K562 (cell line): ENCODE data around the gene IRF2BP2.

Source experiments
- MYBL2 ChIP-seq, 2 experiments: fragments of 450-650 bp in 1 of 2; sonication (generic) in 1 of 2; formaldehyde crosslinking in 1 of 2; IDR thresholded peaks; 2 replicates each; pipeline versions ENCODE4 v1.6.1 to v1.8.1; 2017 to 2022; ENCODE audit warnings: borderline replicate concordance in 1 of 2, inconsistent platforms in 1 of 2, low read depth in 1 of 2, mild to moderate bottlenecking in 1 of 2, missing genetic modification reagents in 1 of 2, moderate library complexity in 1 of 2
- POLR2G ChIP-seq: fragments of 200-400 bp; formaldehyde crosslinking; IDR thresholded peaks from 2 replicates; pipeline ENCODE4 v1.6.1; 2017; ENCODE audit warnings: low read depth, mild to moderate bottlenecking, antibody characterized with exemption, low read length, moderate library complexity
- ZNF280B ChIP-seq: fragments of 250-450 bp; sonication (Bioruptor Pico); IDR thresholded peaks from 2 replicates; pipeline ENCODE4 v1.5.1; 2021; ENCODE audit warnings: mild to moderate bottlenecking

- TF ChIP-seq POLR2G = no peak
- TF ChIP-seq MYBL2 (IDR thresholded peaks at IDR 0.05; ENCODE audit: low read depth) = no peak
- no peak for TF ChIP-seq MYBL2 (CRISPR knock-in tag; IDR thresholded peaks at IDR 0.05; ENCODE audit: borderline replicate concordance)
- TF ChIP-seq ZNF280B = no peak
Observed at GRCh38 chr1:234621657-234622335, 11.8 kb upstream of the IRF2BP2 start.
